ENCODE measurements around the gene ADAMTS13.

ADAMTS13 gene

GRCh38 chr9:133454943-133455673 is 32.9 kb downstream of the ADAMTS13 start:
- Histone ChIP-seq H3K27ac (no peak overlapping the region), H3K9me3 (no peaks in the 10 kb centered on the region), H3K4me1 (peaks cover 0 to 8% (median 4%) of the 10 kb centered on the region in 4 donors), H3K4me3 (no peak overlapping the region), H3K27me3 (no peaks in the 10 kb centered on the region), H3K36me3 (no peaks in the 10 kb centered on the region)
- intact Hi-C loops (cut with DNase I; ENCODE audit: low total_unique reads), result no loop called here
- no peak for TF ChIP-seq CTCF (IDR thresholded peaks at IDR 0.05)
- no peak for DNase-seq

- H3K36me3 ChIP-seq, result no peaks in the 10 kb centered on the region
- H3K4me3 ChIP-seq, result no peak overlapping the region
- intact Hi-C loops (cut with DNase I; ENCODE audit: low total_unique reads), result no loop called here
- H3K27me3 ChIP-seq, result no peaks in the 10 kb centered on the region
- TF ChIP-seq CTCF (IDR thresholded peaks at IDR 0.05), result no peak
- no peak for DNase-seq
- H3K9me3 ChIP-seq, result no peaks in the 10 kb centered on the region
- no peak overlapping the region for H3K27ac ChIP-seq
- peaks cover 0 to 16% (median 10%) of the 10 kb centered on the region in 4 donors for H3K4me1 ChIP-seq
These were observed 33.8 kb downstream of the ADAMTS13 start for GRCh38 chr9:133455936-133456335.

- Histone ChIP-seq H3K27me3 (no peaks in the 10 kb centered on the region), H3K27ac (no peak overlapping the region), H3K36me3 (no peaks in the 10 kb centered on the region), H3K4me1 (peaks cover 0 to 21% (median 12%) of the 10 kb centered on the region in 4 donors), H3K9me3 (no peaks in the 10 kb centered on the region), H3K4me3 (no peak overlapping the region)
- intact Hi-C loops (cut with DNase I; ENCODE audit: low total_unique reads), result no loop called here
- no peak for DNase-seq
- TF ChIP-seq CTCF (IDR thresholded peaks at IDR 0.05), result no peak
These were observed 34.2 kb downstream of the ADAMTS13 start for GRCh38 chr9:133456409-133456808.

GRCh38 chr9:133457233-133457632 is 35.1 kb downstream of the ADAMTS13 start:
- TF ChIP-seq CTCF (IDR thresholded peaks at IDR 0.05), result no peak
- Histone ChIP-seq H3K9me3 (no peaks in the 10 kb centered on the region), H3K4me1 (peaks cover 0 to 24% (median 12%) of the 10 kb centered on the region in 4 donors), H3K27ac (no peak overlapping the region), H3K36me3 (no peaks in the 10 kb centered on the region), H3K27me3 (no peaks in the 10 kb centered on the region), H3K4me3 (no peak overlapping the region)
- intact Hi-C loops (cut with DNase I; ENCODE audit: low total_unique reads), result no loop called here
- no peak for DNase-seq

GRCh38 chr9:133457748-133458147 is 35.6 kb downstream of the ADAMTS13 start:
- H3K9me3 ChIP-seq, result no peaks in the 10 kb centered on the region
- TF ChIP-seq CTCF (IDR thresholded peaks at IDR 0.05), result no peak
- intact Hi-C loops (cut with DNase I; ENCODE audit: low total_unique reads), result loop anchor here (2.0 kb wide), 1 partner anchor 41 kb away; no protein-coding TSS in a partner anchor
- H3K4me1 ChIP-seq, result peaks cover 0 to 24% (median 12%) of the 10 kb centered on the region in 4 donors
- no peak overlapping the region for H3K27ac ChIP-seq
- no peak overlapping the region for H3K4me3 ChIP-seq
- DNase-seq, result no peak
- no peaks in the 10 kb centered on the region for H3K36me3 ChIP-seq
- no peaks in the 10 kb centered on the region for H3K27me3 ChIP-seq

Data from tibial artery (tissue), 4 donors.